Endodermal cell (in vitro differentiated cells): Measurements from ENCODE around the gene PELI1. TPM values are rescaled to one million over a fixed set of nuclear protein-coding genes. Genes with fewer than 3 reads are reported as not detected.

Source experiments
- DNase-seq: peaks from one replicate; pipeline ENCODE4 v3.0.0-alpha.2; 2017
- H3K27ac ChIP-seq: 2 replicates; pipeline ENCODE4 v1.5.1; 2013; ENCODE audit warnings: mild to moderate bottlenecking, low read depth, low read length, moderate library complexity
- H3K27me3 ChIP-seq: 2 replicates; pipeline ENCODE4 v1.6.1; 2013; ENCODE audit warnings: mild to moderate bottlenecking, low read length, moderate library complexity; ENCODE audit not compliant: insufficient read depth, control insufficient read depth, poor library complexity, severe bottlenecking
- H3K36me3 ChIP-seq: 2 replicates; pipeline ENCODE4 v1.7.0; 2013; ENCODE audit warnings: mild to moderate bottlenecking, low read length, moderate library complexity; ENCODE audit not compliant: control insufficient read depth, insufficient read depth
- H3K4me1 ChIP-seq: one replicate; pipeline ENCODE4 v1.7.0; 2013; ENCODE audit warnings: low read length; ENCODE audit not compliant: control insufficient read depth, insufficient read depth
- H3K4me3 ChIP-seq: 2 replicates; pipeline ENCODE4 v1.5.1; 2013; ENCODE audit warnings: mild to moderate bottlenecking, low read length, moderate library complexity
- H3K9ac ChIP-seq: 2 replicates; pipeline ENCODE4 v1.6.1; 2013; ENCODE audit warnings: mild to moderate bottlenecking, low read length, moderate library complexity; ENCODE audit not compliant: poor library complexity, severe bottlenecking; ENCODE audit errors: extremely low read depth
- H3K9me3 ChIP-seq: 2 replicates; pipeline ENCODE4 v1.6.1; 2013; ENCODE audit warnings: mild to moderate bottlenecking, low read length, moderate library complexity; ENCODE audit not compliant: control insufficient read depth
- H3K27ac Mint-ChIP-seq: 2 replicates; pipeline ENCODE4 v1.8.0; 2020; ENCODE audit warnings: mixed read lengths
- H3K27me3 Mint-ChIP-seq: 2 replicates; pipeline ENCODE4 v1.8.0; 2021; ENCODE audit warnings: mild to moderate bottlenecking, mixed read lengths; ENCODE audit not compliant: insufficient read depth
- H3K36me3 Mint-ChIP-seq: 2 replicates; pipeline ENCODE4 v1.8.0; 2020; ENCODE audit warnings: low read depth, mixed read lengths
- H3K4me1 Mint-ChIP-seq: 2 replicates; pipeline ENCODE4 v1.8.0; 2020; ENCODE audit warnings: mixed read lengths
- H3K4me3 Mint-ChIP-seq: 2 replicates; pipeline ENCODE4 v1.8.0; 2020; ENCODE audit warnings: mild to moderate bottlenecking, moderate library complexity, mixed read lengths
- H3K9me3 Mint-ChIP-seq: 2 replicates; pipeline ENCODE4 v1.8.0; 2020; ENCODE audit warnings: mild to moderate bottlenecking, mixed read lengths
- WGBS, 2 experiments: methylation state at CpG; one replicate each; pipeline versions ENCODE4 v1.1.5 to v1.1.7; 2013; ENCODE audit warnings: missing lambda C conversion rate in 2 of 2, mixed read lengths in 1 of 2; ENCODE audit not compliant: insufficient coverage in 1 of 2, insufficient read length in 1 of 2; 5-methylcytosine and 5-hydroxymethylcytosine counted together
- long read RNA-seq, 4 experiments: library from polyadenylated mRNA in 2 of 4; library from RNA in 1 of 4; library from capped mRNA in 1 of 4; stranded (forward) in 3 of 4; unstranded in 1 of 4; transcript quantifications; one replicate each; pipeline ENCODE4 v2.0.0, GENCODE V29; 2020 to 2021; ENCODE audit warnings: inconsistent platforms in 1 of 4
- polyA plus RNA-seq, 2 experiments: library from polyadenylated mRNA; stranded (reverse); fragments of 50-300 nt; gene quantifications; one replicate each; pipeline ENCODE4 v1.2.3, GENCODE V29; 2013
- total RNA-seq, 2 donors: library from RNA; stranded (reverse); fragmentation: NEBNext Ultra II Directional in 1 of 2; extraction: Animal tissue kit (Norgen Biotek cat#: 25700) in 1 of 2; gene quantifications; 2 replicates in 1 of 2; 3 replicates in 1 of 2; pipeline ENCODE4 v1.2.1, GENCODE V29; 2021
- TF ChIP-seq, protein P1 (sequence below): fragments of 200-600 bp; sonication (generic); conservative IDR thresholded peaks from 2 replicates; pipeline ENCODE4 v1.5.0; 2021; ENCODE audit warnings: antibody characterized with exemption, mild to moderate bottlenecking

PELI1 gene, protein sequence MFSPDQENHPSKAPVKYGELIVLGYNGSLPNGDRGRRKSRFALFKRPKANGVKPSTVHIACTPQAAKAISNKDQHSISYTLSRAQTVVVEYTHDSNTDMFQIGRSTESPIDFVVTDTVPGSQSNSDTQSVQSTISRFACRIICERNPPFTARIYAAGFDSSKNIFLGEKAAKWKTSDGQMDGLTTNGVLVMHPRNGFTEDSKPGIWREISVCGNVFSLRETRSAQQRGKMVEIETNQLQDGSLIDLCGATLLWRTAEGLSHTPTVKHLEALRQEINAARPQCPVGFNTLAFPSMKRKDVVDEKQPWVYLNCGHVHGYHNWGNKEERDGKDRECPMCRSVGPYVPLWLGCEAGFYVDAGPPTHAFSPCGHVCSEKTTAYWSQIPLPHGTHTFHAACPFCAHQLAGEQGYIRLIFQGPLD
- total RNA-seq = 100 to 1,000 TPM; 178 to 184 TPM
- polyA plus RNA-seq (2013, experiment 1 of 2) = 59.1 TPM
- 52.6 TPM for polyA plus RNA-seq (2013, experiment 2 of 2)
- long read RNA-seq, experiment 1, transcript PELI1-201 (7 exons, 3,750 nt) = major isoform, 22 of 52 reads
- long read RNA-seq, experiment 1, partial matches to known transcripts = 5 of 52 reads
- long read RNA-seq, experiment 1, other reads (novel, unspliced or antisense) = 25 of 52 reads
- long read RNA-seq, experiment 2, transcript PELI1-201 (7 exons, 3,750 nt) = major isoform, 307 of 375 reads
- long read RNA-seq, experiment 2, partial matches to known transcripts = 34 of 375 reads
- long read RNA-seq, experiment 2, other reads (novel, unspliced or antisense) = 34 of 375 reads
- long read RNA-seq, experiment 3, transcript PELI1-201 (7 exons, 3,750 nt) = major isoform, 313 of 494 reads
- long read RNA-seq, experiment 3, transcript PELI1-204 (3 exons, 602 nt) = minor isoform, 7 of 494 reads
- long read RNA-seq, experiment 3, partial matches to known transcripts = 40 of 494 reads
- long read RNA-seq, experiment 3, other reads (novel, unspliced or antisense) = 134 of 494 reads
- long read RNA-seq, experiment 4, partial matches to known transcripts = 6 of 16 reads
- long read RNA-seq, experiment 4, other reads (novel, unspliced or antisense) = 10 of 16 reads

DNA sequence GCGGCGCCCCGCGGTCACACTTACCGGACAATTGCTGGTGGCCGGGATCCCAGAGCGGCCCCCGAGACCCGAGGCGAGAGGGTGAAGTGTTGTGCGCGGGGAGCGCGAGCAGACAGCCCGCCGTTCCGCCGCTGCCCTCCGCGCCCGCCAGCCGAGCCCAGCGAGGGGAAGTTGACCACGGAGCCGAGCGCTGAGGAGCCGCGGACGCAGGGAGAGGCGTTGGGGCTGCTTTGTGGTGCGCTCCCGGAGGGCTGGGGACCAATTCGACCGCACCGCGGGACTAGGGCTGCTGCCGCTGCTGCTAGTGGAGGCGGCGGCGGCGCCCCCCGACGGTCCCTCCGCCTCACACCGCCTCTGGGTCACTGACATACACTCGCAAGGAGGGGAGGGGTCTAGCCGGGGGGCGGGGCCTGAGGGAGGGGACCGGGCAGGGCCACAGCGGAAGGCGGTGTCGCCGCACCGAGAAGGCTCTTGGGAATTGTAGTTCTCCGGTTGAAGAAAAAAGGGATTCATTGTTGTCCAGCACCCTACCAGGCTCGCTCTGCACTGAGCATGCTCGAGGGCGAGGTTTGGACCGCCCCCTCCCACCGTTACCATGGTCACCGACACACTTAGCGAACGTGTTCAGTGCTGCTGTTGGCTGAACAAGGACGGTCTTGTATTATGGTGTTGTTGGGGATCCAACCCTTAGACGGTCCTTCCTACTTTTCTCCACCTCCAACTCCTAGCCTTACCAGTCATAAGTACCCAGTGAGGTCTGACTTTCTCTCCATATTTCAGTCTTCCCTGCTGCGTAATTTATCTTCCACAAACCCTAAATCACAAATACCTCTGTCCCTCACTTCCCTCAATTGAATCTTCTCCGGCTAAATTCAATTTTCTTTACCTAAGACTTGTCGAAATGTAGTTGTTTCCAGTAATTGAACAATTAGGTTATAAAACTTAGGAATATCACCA, at the start of gene PELI1:
Gene PELI1 (minus strand): TSS at position 364 of the 957 bp plus-strand sequence. CDS start 36,110 bp downstream, outside the sequence.
- Mint-ChIP-seq H3K9me3 (no peaks in the 10 kb centered on the region), H3K36me3 (peaks cover 18% of the 10 kb centered on the region), H3K4me1 (peaks cover 23% of the 10 kb centered on the region), H3K27ac (peak within 1 kb of the TSS; percentile 93), H3K4me3 (no peak within 1 kb of the TSS), H3K27me3 (no peaks in the 10 kb centered on the region)
- TF ChIP-seq, protein P1, sequence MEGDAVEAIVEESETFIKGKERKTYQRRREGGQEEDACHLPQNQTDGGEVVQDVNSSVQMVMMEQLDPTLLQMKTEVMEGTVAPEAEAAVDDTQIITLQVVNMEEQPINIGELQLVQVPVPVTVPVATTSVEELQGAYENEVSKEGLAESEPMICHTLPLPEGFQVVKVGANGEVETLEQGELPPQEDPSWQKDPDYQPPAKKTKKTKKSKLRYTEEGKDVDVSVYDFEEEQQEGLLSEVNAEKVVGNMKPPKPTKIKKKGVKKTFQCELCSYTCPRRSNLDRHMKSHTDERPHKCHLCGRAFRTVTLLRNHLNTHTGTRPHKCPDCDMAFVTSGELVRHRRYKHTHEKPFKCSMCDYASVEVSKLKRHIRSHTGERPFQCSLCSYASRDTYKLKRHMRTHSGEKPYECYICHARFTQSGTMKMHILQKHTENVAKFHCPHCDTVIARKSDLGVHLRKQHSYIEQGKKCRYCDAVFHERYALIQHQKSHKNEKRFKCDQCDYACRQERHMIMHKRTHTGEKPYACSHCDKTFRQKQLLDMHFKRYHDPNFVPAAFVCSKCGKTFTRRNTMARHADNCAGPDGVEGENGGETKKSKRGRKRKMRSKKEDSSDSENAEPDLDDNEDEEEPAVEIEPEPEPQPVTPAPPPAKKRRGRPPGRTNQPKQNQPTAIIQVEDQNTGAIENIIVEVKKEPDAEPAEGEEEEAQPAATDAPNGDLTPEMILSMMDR = peak; percentile 53
- Histone ChIP-seq H3K27ac (peak within 1 kb of the TSS; percentile 93), H3K4me3 (peak within 1 kb of the TSS; percentile 94), H3K4me1 (peaks cover 5% of the 10 kb centered on the region), H3K27me3 (no peaks in the 10 kb centered on the region), H3K9ac (peak within 1 kb of the TSS; percentile 76), H3K36me3 (peaks cover 14% of the 10 kb centered on the region), H3K9me3 (no peaks in the 10 kb centered on the region)
- WGBS, 2 experiments = 3 to 7% methylated on average over 23 to 63 of the region's 68 CpGs
- peak; percentile 99 for DNase-seq

DNA sequence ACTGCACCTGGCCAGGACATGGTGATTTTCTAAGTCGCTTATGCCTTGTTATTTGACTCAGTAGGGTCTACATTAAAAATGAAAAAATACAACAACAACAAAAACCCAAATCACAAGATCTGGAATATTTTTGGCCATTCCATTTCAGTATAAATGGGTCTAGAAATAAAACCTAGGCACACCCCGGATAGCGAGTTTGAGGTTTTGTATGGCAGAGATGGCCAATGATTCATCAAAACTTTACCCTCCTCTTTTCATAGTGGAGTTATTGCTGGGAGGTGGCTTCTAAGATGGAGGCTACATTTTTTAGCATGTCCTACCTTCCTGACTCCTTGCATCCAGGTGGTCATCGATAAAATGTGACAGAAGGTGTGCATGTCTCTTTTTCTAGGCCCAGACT, 49.3 kb upstream of the PELI1 start:
- no peaks in the 10 kb centered on the region for H3K9me3 ChIP-seq
- H3K27ac ChIP-seq = no peak overlapping the region
- Mint-ChIP-seq H3K27ac (no peak overlapping the region), H3K9me3 (no peaks in the 10 kb centered on the region), H3K4me3 (no peak overlapping the region), H3K36me3 (no peaks in the 10 kb centered on the region), H3K4me1 (peaks cover 46% of the 10 kb centered on the region), H3K27me3 (no peaks in the 10 kb centered on the region)
- DNase-seq = no peak
- H3K4me3 ChIP-seq = no peak overlapping the region
- peaks cover 13% of the 10 kb centered on the region for H3K4me1 ChIP-seq
- H3K27me3 ChIP-seq = no peaks in the 10 kb centered on the region
- no peaks in the 10 kb centered on the region for H3K36me3 ChIP-seq
- H3K9ac ChIP-seq = no peak overlapping the region
- WGBS, 2 experiments = 83 to 97% methylated on average over 1 to 4 of the region's 4 CpGs
- TF ChIP-seq, protein P1 = no peak
